HFF-Myc (cell line): ENCODE data around the gene DESI2.

Experiments
- DNase-seq: peaks from one replicate; pipeline ENCODE4 v3.0.0-alpha.2; 2011; ENCODE audit warnings: low read depth; ENCODE audit errors: extremely low read depth
- H3K4me3 ChIP-seq: replicated peaks from 2 replicates; pipeline ENCODE4 v1.5.1; 2011; ENCODE audit warnings: low read depth, mild to moderate bottlenecking, control low read depth, low read length
- TF ChIP-seq, protein P1 (sequence below): IDR thresholded peaks from 2 replicates; pipeline ENCODE4 v1.5.1; 2012; ENCODE audit warnings: mild to moderate bottlenecking, low read depth, low read length, control low read depth; ENCODE audit errors: missing control alignments

Gene DESI2

DNA sequence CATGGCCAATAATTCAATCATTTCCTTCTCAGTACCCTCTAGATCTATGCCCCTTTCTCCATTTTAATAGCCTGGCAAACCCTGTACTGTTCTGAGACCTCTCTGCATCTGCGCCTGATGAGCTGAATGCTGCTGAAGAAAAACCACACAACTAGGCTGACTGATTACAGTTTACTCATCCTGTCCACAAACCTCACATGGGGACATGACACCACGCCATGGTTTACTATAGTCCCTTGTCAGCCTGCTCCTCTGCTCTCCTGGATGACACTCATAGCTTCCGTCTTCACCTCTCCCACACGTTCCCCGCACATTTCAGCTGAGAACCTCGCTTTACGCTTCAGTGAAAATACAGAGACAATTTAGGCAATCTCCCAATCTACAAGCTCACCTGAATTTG, 59.7 kb downstream of the DESI2 start:
- TF ChIP-seq, protein P1, sequence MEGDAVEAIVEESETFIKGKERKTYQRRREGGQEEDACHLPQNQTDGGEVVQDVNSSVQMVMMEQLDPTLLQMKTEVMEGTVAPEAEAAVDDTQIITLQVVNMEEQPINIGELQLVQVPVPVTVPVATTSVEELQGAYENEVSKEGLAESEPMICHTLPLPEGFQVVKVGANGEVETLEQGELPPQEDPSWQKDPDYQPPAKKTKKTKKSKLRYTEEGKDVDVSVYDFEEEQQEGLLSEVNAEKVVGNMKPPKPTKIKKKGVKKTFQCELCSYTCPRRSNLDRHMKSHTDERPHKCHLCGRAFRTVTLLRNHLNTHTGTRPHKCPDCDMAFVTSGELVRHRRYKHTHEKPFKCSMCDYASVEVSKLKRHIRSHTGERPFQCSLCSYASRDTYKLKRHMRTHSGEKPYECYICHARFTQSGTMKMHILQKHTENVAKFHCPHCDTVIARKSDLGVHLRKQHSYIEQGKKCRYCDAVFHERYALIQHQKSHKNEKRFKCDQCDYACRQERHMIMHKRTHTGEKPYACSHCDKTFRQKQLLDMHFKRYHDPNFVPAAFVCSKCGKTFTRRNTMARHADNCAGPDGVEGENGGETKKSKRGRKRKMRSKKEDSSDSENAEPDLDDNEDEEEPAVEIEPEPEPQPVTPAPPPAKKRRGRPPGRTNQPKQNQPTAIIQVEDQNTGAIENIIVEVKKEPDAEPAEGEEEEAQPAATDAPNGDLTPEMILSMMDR: no peak
- no peak overlapping the region for H3K4me3 ChIP-seq
- no peak for DNase-seq

DNA sequence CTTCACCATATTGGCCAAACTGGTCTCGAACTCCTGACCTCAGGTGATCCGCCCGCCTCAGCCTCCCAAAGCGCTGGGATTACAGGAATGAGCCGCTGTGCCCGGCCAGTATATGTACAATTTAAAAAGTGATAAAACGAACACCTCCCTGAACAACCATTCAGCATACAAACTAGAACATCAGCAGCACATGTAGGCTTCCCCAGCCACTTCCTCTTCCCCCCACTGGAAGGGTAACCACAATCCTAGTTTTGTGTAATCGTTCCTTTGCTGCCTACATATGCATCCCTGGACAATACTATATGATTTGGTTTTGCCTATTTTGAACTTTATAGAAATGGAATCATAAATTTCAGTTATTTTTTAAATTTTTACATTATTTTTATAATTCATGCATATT, 60.4 kb downstream of the DESI2 start:
- TF ChIP-seq, protein P1: no peak
- no peak overlapping the region for H3K4me3 ChIP-seq
- no peak for DNase-seq

DNA sequence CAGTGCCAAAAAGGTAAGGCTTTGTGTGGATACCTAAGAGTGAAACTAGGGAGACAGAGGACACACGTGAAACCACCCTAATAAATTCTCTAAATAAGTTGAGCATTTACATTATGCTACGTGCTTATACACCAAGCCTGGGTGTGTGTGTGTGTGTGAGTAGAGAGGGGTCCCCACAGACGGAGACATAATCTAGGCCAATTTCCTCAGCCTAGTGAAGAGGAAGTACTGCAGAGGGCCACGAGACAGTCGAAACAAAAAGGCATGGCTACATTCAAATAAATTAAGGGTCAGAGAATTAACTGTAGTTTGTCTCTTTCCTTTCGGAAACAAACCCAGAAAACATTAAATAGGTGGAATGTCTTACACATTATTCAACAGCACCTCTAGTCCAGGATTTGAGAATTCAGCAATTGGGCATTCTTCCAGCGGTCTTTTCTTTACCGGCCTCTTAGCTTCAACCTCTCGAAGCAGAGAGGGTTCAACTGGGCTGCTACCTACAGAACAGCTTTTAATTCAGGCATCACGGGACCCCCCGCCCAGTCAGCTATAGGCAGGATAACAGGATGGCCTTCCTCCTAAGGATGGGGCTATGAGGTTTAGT, 75.0 kb downstream of the DESI2 start:
- no peak for DNase-seq
- TF ChIP-seq, protein P1: no peak
- H3K4me3 ChIP-seq: no peak overlapping the region

DNA sequence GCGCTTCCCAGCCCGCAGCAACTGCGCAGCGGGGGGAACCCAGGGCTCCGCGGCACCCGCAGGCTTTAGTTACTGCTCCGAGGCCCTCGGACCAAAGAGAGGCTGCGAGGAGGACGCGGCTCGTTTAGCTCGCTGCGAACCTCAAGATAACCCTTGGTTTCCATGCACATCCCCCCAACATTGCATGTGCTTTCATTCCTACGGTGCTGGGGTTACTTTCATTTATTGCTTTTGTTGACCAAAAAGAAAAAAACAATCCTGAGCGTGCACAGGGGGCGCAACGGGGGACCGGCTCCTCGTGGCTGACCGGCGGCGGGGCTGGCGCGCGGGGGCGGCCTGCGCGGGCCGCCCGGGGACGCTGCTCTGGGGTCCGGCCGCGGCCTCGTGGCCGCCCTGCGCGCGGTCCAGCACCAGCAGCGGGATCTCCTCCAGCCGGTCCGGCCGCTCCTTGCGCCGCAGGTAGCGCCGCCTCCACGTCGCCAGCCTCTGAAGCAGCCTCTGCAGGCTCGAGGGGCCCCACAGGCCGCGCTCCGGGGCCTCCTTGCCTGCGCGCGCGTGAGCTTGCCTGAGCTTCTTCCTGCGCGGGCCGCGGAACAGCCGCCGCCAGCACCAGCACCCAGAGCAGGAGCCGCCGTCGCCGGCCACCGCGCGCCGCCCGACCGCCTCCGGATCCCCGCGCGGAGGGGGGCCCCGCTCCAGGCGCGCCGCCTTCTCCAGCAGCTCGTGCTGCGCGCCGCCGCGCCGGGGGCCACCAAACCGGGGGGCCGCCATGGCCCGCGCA, 77.4 kb downstream of the DESI2 start:
- no peak for DNase-seq
- H3K4me3 ChIP-seq: peak overlapping the region; percentile 28
- TF ChIP-seq, protein P1: no peak

DNA sequence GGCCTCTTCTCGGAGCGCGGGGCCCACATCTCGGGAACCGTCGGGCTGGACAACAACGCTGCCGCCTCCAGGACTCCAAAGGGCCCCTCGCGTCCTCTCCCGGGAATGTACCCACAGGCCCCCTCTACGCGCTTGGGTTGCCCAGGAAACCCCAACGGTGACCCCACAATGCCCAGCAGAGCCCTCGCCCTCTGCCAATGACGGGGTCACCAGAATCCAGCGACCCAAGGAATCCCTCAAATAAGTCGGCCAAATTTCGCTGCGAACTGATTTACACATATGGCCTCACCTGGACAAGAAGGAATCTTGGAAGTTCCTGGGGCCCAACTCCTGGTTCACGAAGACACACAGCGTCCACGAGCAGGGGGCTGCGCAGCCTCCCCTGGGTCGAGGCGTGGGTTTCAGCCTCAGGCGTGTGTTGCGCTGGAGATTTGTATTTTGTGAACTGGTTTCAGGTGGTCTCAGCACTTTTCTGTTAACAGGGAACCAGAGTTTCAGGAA, 78.1 kb downstream of the DESI2 start:
- TF ChIP-seq, protein P1: no peak
- peak overlapping the region; percentile 11; the same call in 1 of the 2 replicates for H3K4me3 ChIP-seq
- no peak for DNase-seq

DNA sequence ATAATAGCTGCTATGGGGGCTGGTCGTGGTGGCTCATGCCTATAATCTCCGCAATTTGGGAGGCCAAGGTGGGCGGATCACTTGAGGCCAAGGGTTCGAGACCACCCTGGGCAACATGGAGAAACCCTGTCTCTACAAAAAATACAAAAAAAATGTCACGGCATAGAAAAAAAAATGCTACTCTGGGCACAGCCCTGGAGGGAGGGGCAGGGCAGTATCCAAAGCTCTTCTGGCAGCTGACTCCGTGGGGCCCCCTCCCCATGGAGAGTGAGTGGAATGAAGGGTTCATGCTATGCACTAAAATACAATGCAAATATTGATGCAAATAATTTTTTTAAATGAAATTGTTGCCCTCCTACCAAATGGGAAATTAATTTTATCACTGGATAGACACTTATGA, 78.7 kb downstream of the DESI2 start:
- no peak overlapping the region for H3K4me3 ChIP-seq
- no peak for DNase-seq
- TF ChIP-seq, protein P1: no peak
